PC-3 (cell line): ENCODE data around the gene CORO1C.

Source experiments
- EZH2 ChIP-seq: fragments of 300-600 bp; sonication (generic); IDR thresholded peaks from one replicate; pipeline ENCODE4 v1.6.1; 2017; ENCODE audit warnings: antibody characterized with exemption, mild to moderate bottlenecking, low read length; ENCODE audit not compliant: unreplicated experiment
- TF ChIP-seq, protein P1 (sequence below): fragments of 300-600 bp; sonication (generic); conservative IDR thresholded peaks from 2 replicates; pipeline ENCODE4 v1.5.1; 2017; ENCODE audit warnings: antibody characterized with exemption, low read depth, mild to moderate bottlenecking, low read length

DNA sequence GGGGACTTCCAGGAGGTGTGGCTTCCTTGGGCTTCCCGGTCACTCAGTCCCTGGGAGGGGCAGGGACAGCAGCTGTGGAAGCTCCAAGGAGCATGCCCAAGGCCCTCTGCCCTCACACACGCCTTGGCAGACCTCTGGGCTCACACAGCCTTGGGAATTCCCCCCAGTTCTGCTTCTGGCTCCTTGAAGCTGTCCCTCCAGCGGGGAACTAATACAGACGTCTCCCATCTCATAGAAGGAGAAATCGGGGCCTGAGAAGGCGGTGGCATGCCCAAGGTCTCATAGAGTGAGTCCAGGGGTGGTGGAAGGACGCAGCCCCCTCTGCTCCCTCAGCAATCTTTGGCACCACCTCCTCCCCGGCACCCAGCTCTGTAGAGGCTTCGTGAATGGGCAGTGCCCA is 117.8 kb downstream of the CORO1C start:
- TF ChIP-seq, protein P1, sequence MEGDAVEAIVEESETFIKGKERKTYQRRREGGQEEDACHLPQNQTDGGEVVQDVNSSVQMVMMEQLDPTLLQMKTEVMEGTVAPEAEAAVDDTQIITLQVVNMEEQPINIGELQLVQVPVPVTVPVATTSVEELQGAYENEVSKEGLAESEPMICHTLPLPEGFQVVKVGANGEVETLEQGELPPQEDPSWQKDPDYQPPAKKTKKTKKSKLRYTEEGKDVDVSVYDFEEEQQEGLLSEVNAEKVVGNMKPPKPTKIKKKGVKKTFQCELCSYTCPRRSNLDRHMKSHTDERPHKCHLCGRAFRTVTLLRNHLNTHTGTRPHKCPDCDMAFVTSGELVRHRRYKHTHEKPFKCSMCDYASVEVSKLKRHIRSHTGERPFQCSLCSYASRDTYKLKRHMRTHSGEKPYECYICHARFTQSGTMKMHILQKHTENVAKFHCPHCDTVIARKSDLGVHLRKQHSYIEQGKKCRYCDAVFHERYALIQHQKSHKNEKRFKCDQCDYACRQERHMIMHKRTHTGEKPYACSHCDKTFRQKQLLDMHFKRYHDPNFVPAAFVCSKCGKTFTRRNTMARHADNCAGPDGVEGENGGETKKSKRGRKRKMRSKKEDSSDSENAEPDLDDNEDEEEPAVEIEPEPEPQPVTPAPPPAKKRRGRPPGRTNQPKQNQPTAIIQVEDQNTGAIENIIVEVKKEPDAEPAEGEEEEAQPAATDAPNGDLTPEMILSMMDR, result no peak
- TF ChIP-seq EZH2, result no peak
